Colonic mucosa (tissue), 4 donors: ENCODE results near the gene SYK. TPM values are rescaled to one million over a fixed set of nuclear protein-coding genes. Genes with fewer than 3 reads are reported as not detected.
"Not testable (repeated sequence)": the region's sequence is repeated elsewhere in the genome, so short reads cannot be mapped to it uniquely, and the experiment has no call there.

Experiments
- DNase-seq: peaks from one replicate; pipeline ENCODE4 v3.0.0-alpha.2; 2020
- H3K27ac ChIP-seq: fragments of 200-600 bp; one replicate; pipeline ENCODE4 v1.8.0; 2021
- H3K27me3 ChIP-seq: fragments of 200-600 bp; one replicate; pipeline ENCODE4 v1.8.0; 2021
- H3K36me3 ChIP-seq: fragments of 200-600 bp; one replicate; pipeline ENCODE4 v1.8.0; 2021
- H3K4me1 ChIP-seq: fragments of 200-600 bp; one replicate; pipeline ENCODE4 v1.8.0; 2021; ENCODE audit warnings: mild to moderate bottlenecking
- H3K4me3 ChIP-seq: fragments of 200-600 bp; one replicate; pipeline ENCODE4 v1.8.0; 2021
- H3K9ac ChIP-seq, 2 donors: one replicate each; pipeline ENCODE4 v1.7.0; 2013; ENCODE audit warnings: control low read depth in 2 of 2, low read depth in 2 of 2, low read length in 2 of 2
- H3K9me3 ChIP-seq: fragments of 200-600 bp; one replicate; pipeline ENCODE4 v1.8.0; 2021
- intact Hi-C: fragments of 100-400 bp; cut with DNase I; formaldehyde crosslinking; loops from one replicate; pipeline ENCODE4 v1.14.1; 2022
- total RNA-seq, 2 donors: library from RNA; stranded (reverse); fragmentation: NEBNext Ultra II Directional in 1 of 2; extraction: Animal tissue kit (Norgen Biotek cat#: 25700) in 1 of 2; gene quantifications; one replicate each; pipeline ENCODE4 v1.2.1, GENCODE V29; 2021
- TF ChIP-seq, protein P1 (sequence below): fragments of 200-600 bp; IDR thresholded peaks from one replicate; pipeline ENCODE4 v1.8.0; 2022; ENCODE audit warnings: antibody characterized with exemption, mild to moderate bottlenecking
- donor health status: healthy.
- donor health status: DM: no; HTN: no; CAD: no.
- donor health status: DM: no; HTN: no; CAD: no.

The SYK gene
- total RNA-seq, 2 donors from 2014 or later = 58.1 to 92.6 TPM

DNA sequence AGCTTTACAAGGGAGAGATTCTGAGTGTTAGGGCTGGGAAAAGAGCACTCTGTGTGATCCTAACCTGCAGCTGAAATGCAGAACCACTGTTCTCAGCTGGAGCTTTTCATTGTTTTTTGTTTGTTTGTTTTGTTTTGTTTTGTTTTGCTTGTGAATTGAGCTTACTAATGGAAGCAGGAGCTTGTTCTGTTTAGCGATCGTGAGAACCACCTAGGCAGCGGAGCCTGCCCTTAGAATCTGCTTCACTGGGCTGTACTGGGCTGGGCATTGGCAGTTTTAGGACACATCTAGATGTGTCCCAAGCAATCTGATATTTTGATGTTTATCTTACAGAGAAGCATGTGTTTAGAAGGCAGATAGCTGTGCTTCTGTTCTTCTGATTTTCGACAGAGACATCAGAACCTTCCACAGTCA lies 14.3 kb downstream of the SYK start:
- intact Hi-C loops = no loop called here
- Histone ChIP-seq H3K36me3 (no peaks in the 10 kb centered on the region), H3K4me1 (no peaks in the 10 kb centered on the region), H3K27ac (peak overlapping the region; percentile 30), H3K4me3 (no peak overlapping the region), H3K9me3 (no peaks in the 10 kb centered on the region), H3K9ac (no peak overlapping the region), H3K27me3 (no peaks in the 10 kb centered on the region)
- no peak for DNase-seq
- TF ChIP-seq, protein P1, sequence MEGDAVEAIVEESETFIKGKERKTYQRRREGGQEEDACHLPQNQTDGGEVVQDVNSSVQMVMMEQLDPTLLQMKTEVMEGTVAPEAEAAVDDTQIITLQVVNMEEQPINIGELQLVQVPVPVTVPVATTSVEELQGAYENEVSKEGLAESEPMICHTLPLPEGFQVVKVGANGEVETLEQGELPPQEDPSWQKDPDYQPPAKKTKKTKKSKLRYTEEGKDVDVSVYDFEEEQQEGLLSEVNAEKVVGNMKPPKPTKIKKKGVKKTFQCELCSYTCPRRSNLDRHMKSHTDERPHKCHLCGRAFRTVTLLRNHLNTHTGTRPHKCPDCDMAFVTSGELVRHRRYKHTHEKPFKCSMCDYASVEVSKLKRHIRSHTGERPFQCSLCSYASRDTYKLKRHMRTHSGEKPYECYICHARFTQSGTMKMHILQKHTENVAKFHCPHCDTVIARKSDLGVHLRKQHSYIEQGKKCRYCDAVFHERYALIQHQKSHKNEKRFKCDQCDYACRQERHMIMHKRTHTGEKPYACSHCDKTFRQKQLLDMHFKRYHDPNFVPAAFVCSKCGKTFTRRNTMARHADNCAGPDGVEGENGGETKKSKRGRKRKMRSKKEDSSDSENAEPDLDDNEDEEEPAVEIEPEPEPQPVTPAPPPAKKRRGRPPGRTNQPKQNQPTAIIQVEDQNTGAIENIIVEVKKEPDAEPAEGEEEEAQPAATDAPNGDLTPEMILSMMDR = no peak

DNA sequence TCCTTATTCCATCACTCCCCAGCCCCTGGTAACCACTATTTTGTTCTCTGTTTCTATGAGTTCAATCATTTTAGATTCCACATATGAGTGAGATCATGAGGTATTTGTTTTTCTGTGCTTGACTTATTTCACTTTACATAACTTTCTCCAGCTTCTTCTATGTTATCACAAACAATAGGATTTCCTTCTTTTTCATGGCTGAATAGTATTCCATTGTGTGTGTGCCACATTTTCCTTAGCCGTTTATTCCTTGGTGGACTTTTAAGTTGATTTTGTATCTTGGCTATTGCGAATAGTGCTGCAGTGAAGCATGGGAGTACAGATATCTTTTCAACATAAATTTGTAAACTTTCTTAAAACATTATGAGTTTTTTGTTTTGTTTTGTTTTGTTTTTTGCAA lies 15.1 kb downstream of the SYK start:
- intact Hi-C loops = no loop called here
- TF ChIP-seq, protein P1 = no peak
- no peaks in the 10 kb centered on the region for H3K9me3 ChIP-seq
- H3K4me1 ChIP-seq = no peaks in the 10 kb centered on the region
- H3K4me3 ChIP-seq = no peak overlapping the region
- no peaks in the 10 kb centered on the region for H3K27me3 ChIP-seq
- no peak overlapping the region for H3K9ac ChIP-seq
- no peak overlapping the region for H3K27ac ChIP-seq
- H3K36me3 ChIP-seq = no peaks in the 10 kb centered on the region
- DNase-seq = no peak

DNA sequence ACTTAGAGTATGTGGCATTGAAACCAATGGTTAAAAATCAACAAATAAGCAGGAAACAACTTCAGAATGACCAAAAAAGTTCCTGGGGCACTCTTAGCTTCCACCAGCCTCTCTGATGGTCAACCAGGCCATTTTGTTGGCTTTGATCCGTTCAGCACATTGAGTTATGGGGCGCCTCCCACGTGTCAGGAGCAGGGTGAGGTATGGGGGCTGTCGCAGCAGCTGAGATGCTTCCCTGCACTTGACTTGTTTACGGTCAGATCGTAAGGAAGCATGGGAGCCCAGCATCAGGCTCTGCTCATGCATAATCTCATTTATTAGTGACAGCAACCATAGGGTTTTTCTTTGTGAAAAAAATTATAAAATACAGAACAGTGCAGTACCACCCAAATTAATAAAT lies 16.7 kb downstream of the SYK start:
- Histone ChIP-seq H3K36me3 (no peaks in the 10 kb centered on the region), H3K4me1 (no peaks in the 10 kb centered on the region), H3K9ac (no peak overlapping the region), H3K9me3 (no peaks in the 10 kb centered on the region), H3K4me3 (no peak overlapping the region), H3K27me3 (no peaks in the 10 kb centered on the region), H3K27ac (no peak overlapping the region)
- intact Hi-C loops = no loop called here
- no peak for DNase-seq
- TF ChIP-seq, protein P1 = no peak

- intact Hi-C loops, H3K4me1 ChIP-seq, H3K36me3 ChIP-seq, DNase-seq, H3K9ac ChIP-seq, H3K27ac ChIP-seq, H3K9me3 ChIP-seq, H3K4me3 ChIP-seq, H3K27me3 ChIP-seq: not testable (repeated sequence)
Observed at GRCh38 chr9:90820406-90820805, 18.8 kb downstream of the SYK start.

DNA sequence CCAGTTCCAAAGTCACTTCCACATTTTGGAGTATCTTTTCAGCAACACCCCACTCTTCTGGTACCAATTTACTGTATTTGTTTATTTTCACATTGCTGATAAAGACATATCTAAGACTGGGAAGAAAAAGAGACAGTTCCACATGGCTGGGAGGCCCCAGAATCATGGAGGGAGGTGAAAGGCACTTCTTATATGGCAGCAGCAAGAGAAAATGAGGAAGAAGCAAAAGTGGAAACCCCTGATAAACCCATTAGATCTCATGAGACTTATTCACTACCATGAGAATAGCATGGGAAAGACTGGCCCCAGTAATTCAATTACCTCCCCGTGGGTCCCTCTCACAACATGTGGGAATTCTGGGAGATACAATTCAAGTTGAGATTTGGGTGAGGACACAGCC lies 19.6 kb downstream of the SYK start:
- H3K27me3 ChIP-seq, H3K27ac ChIP-seq, intact Hi-C loops, H3K4me1 ChIP-seq, H3K9ac ChIP-seq, H3K4me3 ChIP-seq, DNase-seq, H3K9me3 ChIP-seq, H3K36me3 ChIP-seq: not testable (repeated sequence)

GRCh38 chr9:90821697-90822096 lies 20.1 kb downstream of the SYK start:
- Histone ChIP-seq H3K9me3 (no peaks in the 10 kb centered on the region), H3K27ac (no peak overlapping the region), H3K36me3 (no peaks in the 10 kb centered on the region), H3K4me1 (no peaks in the 10 kb centered on the region), H3K9ac (no peak overlapping the region), H3K27me3 (no peaks in the 10 kb centered on the region), H3K4me3 (no peak overlapping the region)
- DNase-seq = no peak
- TF ChIP-seq, protein P1 = no peak
- intact Hi-C loops = no loop called here

DNA sequence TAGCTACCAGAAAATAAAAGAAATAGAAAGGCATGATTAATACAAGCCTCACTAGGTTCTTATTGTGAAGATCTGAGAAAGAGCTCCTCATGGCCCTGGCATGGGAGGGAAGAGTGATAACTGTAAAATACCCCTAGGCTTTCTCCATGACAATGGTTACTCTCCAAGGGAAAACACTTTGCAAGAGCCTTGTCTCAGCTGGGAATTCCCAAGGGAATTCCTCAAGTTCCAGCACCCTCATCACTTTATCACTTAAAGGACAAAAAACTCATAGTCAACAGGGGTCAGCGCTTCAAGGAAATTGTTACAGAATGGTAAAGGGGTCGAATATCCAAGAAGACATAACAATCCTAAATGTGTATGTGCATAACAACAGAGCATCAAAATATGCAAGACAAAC lies 21.2 kb downstream of the SYK start:
- TF ChIP-seq, protein P1 = no peak
- Histone ChIP-seq H3K27ac (no peak overlapping the region), H3K4me1 (no peaks in the 10 kb centered on the region), H3K4me3 (no peak overlapping the region), H3K9me3 (no peaks in the 10 kb centered on the region), H3K36me3 (no peaks in the 10 kb centered on the region), H3K9ac (no peak overlapping the region), H3K27me3 (no peaks in the 10 kb centered on the region)
- DNase-seq = no peak
- intact Hi-C loops = no loop called here
